GM12801 (cell line): ENCODE data around the gene ENAH.

Experiments
- CTCF ChIP-seq: IDR thresholded peaks from one replicate; pipeline ENCODE4 v1.5.1; 2011; ENCODE audit warnings: control low read depth; ENCODE audit not compliant: insufficient read length; ENCODE audit errors: extremely low read depth

ENAH gene

GRCh38 chr1:225533238-225533637 lies 119.7 kb downstream of the ENAH start:
- TF ChIP-seq CTCF: no peak

- TF ChIP-seq CTCF: no peak
Measured at GRCh38 chr1:225532240-225532944, 120.5 kb downstream of the ENAH start.

GRCh38 chr1:225529726-225530125 lies 123.2 kb downstream of the ENAH start:
- TF ChIP-seq CTCF: no peak

GRCh38 chr1:225527575-225527974 lies 125.3 kb downstream of the ENAH start:
- no peak for TF ChIP-seq CTCF

GRCh38 chr1:225526878-225527277 lies 126.0 kb downstream of the ENAH start:
- TF ChIP-seq CTCF: no peak

- TF ChIP-seq CTCF: no peak
Measured at GRCh38 chr1:225525377-225525776, 127.5 kb downstream of the ENAH start.

- TF ChIP-seq CTCF: no peak
Measured at GRCh38 chr1:225524570-225524969, 128.4 kb downstream of the ENAH start.
